ENCODE data around the gene GSTM5.

DNA sequence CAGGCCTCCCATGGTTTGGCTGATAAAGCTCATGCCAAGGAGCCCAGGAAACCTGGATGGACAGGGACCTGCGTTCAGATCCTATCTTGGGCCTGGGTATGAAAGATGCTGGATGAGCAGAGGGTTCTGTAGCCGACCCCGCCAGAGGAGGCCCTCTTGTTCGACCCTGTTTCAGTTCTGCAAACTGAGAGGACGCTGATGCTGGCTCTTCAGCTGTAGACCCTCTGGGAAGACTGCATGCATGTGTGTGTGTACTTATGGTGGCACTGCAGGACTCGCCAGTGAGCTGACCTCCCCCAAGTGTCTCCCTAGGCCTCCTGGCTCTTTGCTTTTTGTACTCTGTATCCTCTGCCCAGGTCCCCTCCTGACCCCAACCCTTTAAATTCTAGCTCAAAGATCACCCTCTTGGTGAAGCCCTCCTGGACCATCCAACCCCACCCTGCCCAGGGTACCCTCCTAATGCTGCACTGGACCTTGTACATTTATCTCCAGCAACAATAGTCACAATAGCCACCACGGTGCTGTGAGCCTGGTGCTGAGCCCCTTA, 50.1 kb downstream of the GSTM5 start:
- TF ChIP-seq EZH2 (conservative IDR thresholded peaks at IDR 0.05; ENCODE audit: low read depth, low read length) = no peak
- no peak for TF ChIP-seq ATF1 (CRISPR knock-in tag; IDR thresholded peaks at IDR 0.05)
- TF ChIP-seq ZFP41 (CRISPR knock-in tag; IDR thresholded peaks at IDR 0.05; ENCODE audit: borderline replicate concordance) = no peak
- TF ChIP-seq NFIC (IDR thresholded peaks at IDR 0.05; ENCODE audit: low read length) = no peak

Measured in HepG2 (cell line).